Neural progenitor cell (in vitro differentiated cells): ENCODE measurements around the gene LMTK2. TPM values are rescaled to one million over a fixed set of nuclear protein-coding genes. Genes with fewer than 3 reads are reported as not detected.

Experiments
- DNase-seq: peaks from one replicate; pipeline ENCODE4 v3.0.0-alpha.2; 2016; ENCODE audit warnings: low spot score
- H2AFZ ChIP-seq: fragments of 200-600 bp; sonication (generic); replicated peaks from 2 replicates; pipeline ENCODE4 v1.6.1; 2016; ENCODE audit warnings: antibody characterized with exemption
- H3F3A ChIP-seq: fragments of 200-600 bp; sonication (generic); 2 replicates; pipeline ENCODE4 v1.6.1; 2016; ENCODE audit warnings: antibody characterized with exemption, low read depth
- H3K27ac ChIP-seq: fragments of 200-600 bp; sonication (generic); 2 replicates; pipeline ENCODE4 v1.5.1; 2016; ENCODE audit warnings: mild to moderate bottlenecking
- H3K27me3 ChIP-seq: fragments of 200-600 bp; sonication (generic); 2 replicates; pipeline ENCODE4 v1.6.1; 2016; ENCODE audit warnings: mild to moderate bottlenecking, moderate library complexity
- H3K36me3 ChIP-seq: fragments of 200-600 bp; sonication (generic); 2 replicates; pipeline ENCODE4 v1.5.1; 2016
- H3K4me1 ChIP-seq: fragments of 200-600 bp; sonication (generic); 2 replicates; pipeline ENCODE4 v1.6.1; 2016; ENCODE audit warnings: mixed run types
- H3K4me2 ChIP-seq: fragments of 200-600 bp; sonication (generic); 2 replicates; pipeline ENCODE4 v1.6.1; 2016
- H3K4me3 ChIP-seq: fragments of 200-600 bp; sonication (generic); 2 replicates; pipeline ENCODE4 v1.5.1; 2016
- H3K79me2 ChIP-seq: fragments of 200-600 bp; sonication (generic); 2 replicates; pipeline ENCODE4 v1.6.1; 2016; ENCODE audit warnings: low read depth
- H3K9ac ChIP-seq: fragments of 200-600 bp; sonication (generic); 2 replicates; pipeline ENCODE4 v1.6.1; 2016
- H3K9me3 ChIP-seq: fragments of 200-600 bp; sonication (generic); 2 replicates; pipeline ENCODE4 v1.5.1; 2016; ENCODE audit warnings: low read depth
- H4K20me1 ChIP-seq: fragments of 200-600 bp; sonication (generic); 2 replicates; pipeline ENCODE4 v1.6.1; 2016; ENCODE audit warnings: low read depth
- H3K27ac Mint-ChIP-seq: 3 replicates; pipeline ENCODE4 v1.8.0; 2021; ENCODE audit warnings: mixed read lengths
- H3K27me3 Mint-ChIP-seq: 2 replicates; pipeline ENCODE4 v1.8.0; 2022; ENCODE audit warnings: low read depth, mild to moderate bottlenecking, inconsistent platforms, moderate library complexity, mixed read lengths; ENCODE audit not compliant: insufficient read depth
- H3K36me3 Mint-ChIP-seq: 3 replicates; pipeline ENCODE4 v1.8.0; 2021; ENCODE audit warnings: mixed read lengths
- H3K4me1 Mint-ChIP-seq: 3 replicates; pipeline ENCODE4 v1.8.0; 2021; ENCODE audit warnings: mixed read lengths
- H3K4me3 Mint-ChIP-seq: 3 replicates; pipeline ENCODE4 v1.8.0; 2021; ENCODE audit warnings: mild to moderate bottlenecking, moderate library complexity, mixed read lengths
- H3K9me3 Mint-ChIP-seq: 3 replicates; pipeline ENCODE4 v1.8.0; 2020; ENCODE audit warnings: mixed read lengths
- CTCF ChIP-seq: fragments of 200-600 bp; sonication (generic); IDR thresholded peaks from 2 replicates; pipeline ENCODE4 v1.5.1; 2017; ENCODE audit warnings: antibody characterized with exemption, mild to moderate bottlenecking
- EZH2 ChIP-seq: fragments of 200-600 bp; sonication (generic); IDR thresholded peaks from 2 replicates; pipeline ENCODE4 v1.6.1; 2017; ENCODE audit warnings: antibody characterized with exemption, mild to moderate bottlenecking, moderate library complexity
- EZH2phosphoT487 ChIP-seq: fragments of 200-600 bp; sonication (generic); IDR thresholded peaks from 2 replicates; pipeline ENCODE4 v1.6.1; 2017; ENCODE audit warnings: antibody characterized with exemption
- total RNA-seq: library from RNA; depleted of rRNA; stranded (reverse); fragments of >200 nt; gene quantifications from 2 replicates; pipeline ENCODE4 v1.2.3, GENCODE V29; 2015; ENCODE audit warnings: low replicate concordance

LMTK2 gene
- total RNA-seq, 1 donor from 2014 or later: 14.1 TPM

- Histone ChIP-seq H3K4me3 (no peak overlapping the region), H2AFZ (no peak overlapping the region), H3K36me3 (no peaks in the 10 kb centered on the region), H3K4me1 (no peaks in the 10 kb centered on the region), H3K79me2 (no peaks in the 10 kb centered on the region), H3K27ac (no peak overlapping the region), H3K27me3 (no peaks in the 10 kb centered on the region), H3K4me2 (no peak overlapping the region), H4K20me1 (no peaks in the 10 kb centered on the region), H3K9ac (no peak overlapping the region), H3F3A (no peaks in the 10 kb centered on the region), H3K9me3 (peaks cover under 1% of the 10 kb centered on the region)
- Mint-ChIP-seq H3K36me3 (no peaks in the 10 kb centered on the region), H3K27me3 (peaks cover 5% of the 10 kb centered on the region), H3K4me3 (no peak overlapping the region), H3K4me1 (peaks cover 6% of the 10 kb centered on the region), H3K9me3 (no peaks in the 10 kb centered on the region), H3K27ac (no peak overlapping the region)
- no peak for TF ChIP-seq EZH2phosphoT487
- TF ChIP-seq EZH2: no peak
- TF ChIP-seq CTCF: no peak
- no peak for DNase-seq
These were observed 18.6 kb upstream of the LMTK2 start for GRCh38 chr7:98088109-98088508.

GRCh38 chr7:98090116-98090515 lies 16.5 kb upstream of the LMTK2 start:
- no peak overlapping the region for H3K4me3 ChIP-seq
- no peak overlapping the region for H3K9ac ChIP-seq
- H3K27me3 ChIP-seq: no peaks in the 10 kb centered on the region
- no peaks in the 10 kb centered on the region for H4K20me1 ChIP-seq
- H3K4me1 Mint-ChIP-seq: no peaks in the 10 kb centered on the region
- no peak overlapping the region for H3K4me2 ChIP-seq
- H3K79me2 ChIP-seq: no peaks in the 10 kb centered on the region
- H3K27me3 Mint-ChIP-seq: peaks cover 4% of the 10 kb centered on the region
- no peak for TF ChIP-seq CTCF
- TF ChIP-seq EZH2phosphoT487: no peak
- TF ChIP-seq EZH2: no peak
- peaks cover 6% of the 10 kb centered on the region for H3K9me3 ChIP-seq
- no peak for DNase-seq
- H3K4me3 Mint-ChIP-seq: no peak overlapping the region
- H3K36me3 Mint-ChIP-seq: no peaks in the 10 kb centered on the region
- no peaks in the 10 kb centered on the region for H3K36me3 ChIP-seq
- no peak overlapping the region for H3K27ac ChIP-seq
- H2AFZ ChIP-seq: no peak overlapping the region
- H3K27ac Mint-ChIP-seq: no peak overlapping the region
- H3F3A ChIP-seq: no peaks in the 10 kb centered on the region
- H3K9me3 Mint-ChIP-seq: no peaks in the 10 kb centered on the region
- no peaks in the 10 kb centered on the region for H3K4me1 ChIP-seq

- no peaks in the 10 kb centered on the region for H3K27me3 ChIP-seq
- Mint-ChIP-seq H3K36me3 (no peaks in the 10 kb centered on the region), H3K4me1 (no peaks in the 10 kb centered on the region), H3K4me3 (no peak overlapping the region), H3K27ac (no peak overlapping the region), H3K27me3 (peaks cover 2% of the 10 kb centered on the region), H3K9me3 (peaks cover 6% of the 10 kb centered on the region)
- no peaks in the 10 kb centered on the region for H3F3A ChIP-seq
- no peaks in the 10 kb centered on the region for H3K79me2 ChIP-seq
- TF ChIP-seq EZH2: no peak
- no peak for TF ChIP-seq EZH2phosphoT487
- no peak for TF ChIP-seq CTCF
- no peak for DNase-seq
- H3K4me2 ChIP-seq: no peak overlapping the region
- peaks cover 6% of the 10 kb centered on the region for H3K9me3 ChIP-seq
- no peaks in the 10 kb centered on the region for H4K20me1 ChIP-seq
- no peaks in the 10 kb centered on the region for H3K36me3 ChIP-seq
- no peak overlapping the region for H3K9ac ChIP-seq
- H3K4me3 ChIP-seq: no peak overlapping the region
- H3K27ac ChIP-seq: no peak overlapping the region
- H2AFZ ChIP-seq: no peak overlapping the region
- H3K4me1 ChIP-seq: no peaks in the 10 kb centered on the region
These were observed 15.6 kb upstream of the LMTK2 start for GRCh38 chr7:98091061-98091460.
